PC-9 (cell line): Measurements from ENCODE around the gene ZDHHC17. TPM values are rescaled to one million over a fixed set of nuclear protein-coding genes. Genes with fewer than 3 reads are reported as not detected.

Source experiments
- BruUV-seq: library from RNA; stranded (reverse); fragments of 400-500 nt; replicated peaks from 2 replicates; lab custom pipeline; 2021; lab: Mats Ljungman, UMichigan
- CTCF ChIA-PET: fragments of 300-600 bp; sonication (Branson Sonifier 250); formaldehyde crosslinking; loops from one replicate; lab custom pipeline; 2022; ENCODE audit warnings: antibody characterized with exemption; lab: Charles Lee
- POLR2A ChIA-PET: fragments of 300-600 bp; sonication (Branson Sonifier 250); formaldehyde crosslinking; loops from one replicate; lab custom pipeline; 2022; ENCODE audit warnings: antibody characterized with exemption; ENCODE audit not compliant: unreplicated experiment; lab: Charles Lee
- DNase-seq, 2 experiments: peaks; one replicate each; pipeline versions ENCODE4 v3.0.0 to v3.0.0-alpha.2; 2015 to 2022; ENCODE audit warnings: mixed read lengths in 1 of 2
- H2AFZ ChIP-seq: fragments of 200-600 bp; sonication (generic); 2 replicates; pipeline ENCODE4 v1.8.1; 2017; ENCODE audit warnings: antibody characterized with exemption
- H3F3A ChIP-seq: fragments of 200-600 bp; sonication (generic); 2 replicates; pipeline ENCODE4 v1.8.1; 2017; ENCODE audit warnings: antibody characterized with exemption, mild to moderate bottlenecking, low read depth; ENCODE audit not compliant: insufficient read depth
- H3K27ac ChIP-seq: fragments of 200-600 bp; sonication (generic); 2 replicates; pipeline ENCODE4 v1.6.1; 2016; ENCODE audit warnings: mixed run types
- H3K27me3 ChIP-seq: fragments of 200-600 bp; sonication (generic); 2 replicates; pipeline ENCODE4 v1.6.1; 2016; ENCODE audit warnings: low read depth, mixed run types; ENCODE audit not compliant: insufficient read depth
- H3K36me3 ChIP-seq: fragments of 200-600 bp; sonication (generic); 2 replicates; pipeline ENCODE4 v1.6.1; 2016; ENCODE audit warnings: low read depth, mixed run types
- H3K4me1 ChIP-seq: fragments of 200-600 bp; sonication (generic); replicated peaks from 2 replicates; pipeline ENCODE4 v1.6.1; 2016; ENCODE audit warnings: mixed run types; ENCODE audit not compliant: insufficient read depth
- H3K4me2 ChIP-seq: fragments of 200-600 bp; sonication (generic); 2 replicates; pipeline ENCODE4 v1.6.1; 2017; ENCODE audit warnings: mixed run types
- H3K4me3 ChIP-seq: fragments of 200-600 bp; sonication (generic); 2 replicates; pipeline ENCODE4 v1.6.1; 2016; ENCODE audit warnings: mixed run types
- H3K79me2 ChIP-seq: fragments of 200-600 bp; sonication (generic); 2 replicates; pipeline ENCODE4 v1.6.1; 2017; ENCODE audit warnings: low read depth, mixed run types
- H3K9me2 ChIP-seq: fragments of 200-600 bp; sonication (generic); 2 replicates; pipeline ENCODE4 v1.8.1; 2017; ENCODE audit warnings: mild to moderate bottlenecking; ENCODE audit not compliant: insufficient read depth
- H3K9me3 ChIP-seq: fragments of 200-600 bp; sonication (generic); 2 replicates; pipeline ENCODE4 v1.8.1; 2016; ENCODE audit warnings: low read depth; ENCODE audit not compliant: insufficient read depth
- H4K20me1 ChIP-seq: fragments of 200-600 bp; sonication (generic); 2 replicates; pipeline ENCODE4 v1.8.1; 2017; ENCODE audit not compliant: insufficient read depth
- CTCF ChIP-seq: fragments of 200-600 bp; sonication (generic); conservative IDR thresholded peaks from 2 replicates; pipeline ENCODE4 v1.6.1; 2017; ENCODE audit warnings: mixed run types, antibody characterized with exemption, mild to moderate bottlenecking, moderate library complexity
- EZH2 ChIP-seq: fragments of 200-600 bp; sonication (generic); IDR thresholded peaks from 2 replicates; pipeline ENCODE4 v1.8.0; 2017; ENCODE audit warnings: antibody characterized with exemption, low read depth
- intact Hi-C: fragments of 100-400 bp; cut with micrococcal nuclease; formaldehyde crosslinking; loops from one replicate; pipeline ENCODE4 v1.10.0; 2022; ENCODE audit not compliant: unreplicated experiment
- total RNA-seq: library from RNA; stranded (reverse); gene quantifications from 2 replicates; pipeline ENCODE4 v1.2.3, GENCODE V29; 2021

Gene ZDHHC17
- total RNA-seq, 1 experiment from 2014 or later: 24.7 TPM

- H3F3A ChIP-seq: 0 out of 2 replicates have a peak, but pooled peaks cover 5% of the 10 kb centered on the region
- H3K9me2 ChIP-seq: no peaks in the 10 kb centered on the region
- TF ChIP-seq EZH2: no peak
- TF ChIP-seq CTCF: no peak
- H3K27me3 ChIP-seq: no peaks in the 10 kb centered on the region
- peak overlapping the region; percentile 99 for H3K4me3 ChIP-seq
- H3K4me2 ChIP-seq: peak overlapping the region; percentile 97
- H4K20me1 ChIP-seq: 0 out of 2 replicates have a peak, but pooled peaks cover 3% of the 10 kb centered on the region
- peaks cover 12% of the 10 kb centered on the region for H3K4me1 ChIP-seq
- H2AFZ ChIP-seq: peak overlapping the region; percentile 100
- POLR2A ChIA-PET: no interaction called here
- intact Hi-C loops: loop anchor here (1.0 to 5.0 kb wide), 2 partner anchors 45 to 128 kb away; no protein-coding TSS in a partner anchor
- CTCF ChIA-PET: interaction anchor here (0.5 kb wide), 1 partner anchor 142 kb away, joined by 5 read pairs; no protein-coding TSS in a partner anchor
- no peak for DNase-seq
- no peaks in the 10 kb centered on the region for H3K36me3 ChIP-seq
- H3K27ac ChIP-seq: peak overlapping the region; percentile 92
- no TSS peak for BruUV-seq
- peaks cover 50% of the 10 kb centered on the region for H3K79me2 ChIP-seq
- H3K9me3 ChIP-seq: no peaks in the 10 kb centered on the region
Observed at GRCh38 chr12:76764856-76765255, 941 bp downstream of the ZDHHC17 start.

GRCh38 chr12:76765598-76765997 lies 1.7 kb downstream of the ZDHHC17 start:
- H3K79me2 ChIP-seq: peaks cover 57% of the 10 kb centered on the region
- H3K9me2 ChIP-seq: no peaks in the 10 kb centered on the region
- H3K27me3 ChIP-seq: no peaks in the 10 kb centered on the region
- H3K4me1 ChIP-seq: peaks cover 12% of the 10 kb centered on the region
- H3F3A ChIP-seq: 0 out of 2 replicates have a peak, but pooled peaks cover 5% of the 10 kb centered on the region
- H3K9me3 ChIP-seq: no peaks in the 10 kb centered on the region
- intact Hi-C loops: no loop called here
- POLR2A ChIA-PET: no interaction called here
- no peak for TF ChIP-seq CTCF
- no peak for TF ChIP-seq EZH2
- H2AFZ ChIP-seq: no peak overlapping the region
- no peak overlapping the region for H3K27ac ChIP-seq
- H4K20me1 ChIP-seq: 0 out of 2 replicates have a peak, but pooled peaks cover 3% of the 10 kb centered on the region
- BruUV-seq: no TSS peak
- CTCF ChIA-PET: no interaction called here
- H3K36me3 ChIP-seq: no peaks in the 10 kb centered on the region
- peak overlapping the region; percentile 99 for H3K4me3 ChIP-seq
- DNase-seq: no peak
- peak overlapping the region; percentile 97 for H3K4me2 ChIP-seq

GRCh38 chr12:76766161-76766560 lies 2.2 kb downstream of the ZDHHC17 start:
- Histone ChIP-seq H3K36me3 (no peaks in the 10 kb centered on the region), H3K27me3 (no peaks in the 10 kb centered on the region), H3K4me2 (peak overlapping the region; percentile 97; the same call in 1 of the 2 replicates), H3K27ac (no peak overlapping the region), H3K4me3 (no peak overlapping the region), H3K4me1 (peaks cover 12% of the 10 kb centered on the region), H3K79me2 (peaks cover 58% of the 10 kb centered on the region), H3F3A (0 out of 2 replicates have a peak, but pooled peaks cover 5% of the 10 kb centered on the region), H2AFZ (no peak overlapping the region), H4K20me1 (0 out of 2 replicates have a peak, but pooled peaks cover 3% of the 10 kb centered on the region), H3K9me2 (no peaks in the 10 kb centered on the region), H3K9me3 (no peaks in the 10 kb centered on the region)
- CTCF ChIA-PET: no interaction called here
- BruUV-seq: no TSS peak
- no peak for DNase-seq
- POLR2A ChIA-PET: no interaction called here
- TF ChIP-seq EZH2: no peak
- TF ChIP-seq CTCF: no peak
- intact Hi-C loops: no loop called here
